HepG2 (cell line): ENCODE results near the gene TRIM8.

Source experiments
- ZBTB1 ChIP-seq: sonication (generic); formaldehyde crosslinking; IDR thresholded peaks from 2 replicates; pipeline ENCODE4 v1.4.0; 2020; ENCODE audit warnings: missing genetic modification reagents, borderline replicate concordance
- ZFP62 ChIP-seq: sonication (generic); formaldehyde crosslinking; IDR thresholded peaks from 2 replicates; pipeline ENCODE4 v1.4.0; 2020; ENCODE audit warnings: missing genetic modification reagents
- TF ChIP-seq, protein P1 (sequence below): IDR thresholded peaks from 2 replicates; pipeline ENCODE4 v1.6.1; 2016; ENCODE audit warnings: mild to moderate bottlenecking

DNA sequence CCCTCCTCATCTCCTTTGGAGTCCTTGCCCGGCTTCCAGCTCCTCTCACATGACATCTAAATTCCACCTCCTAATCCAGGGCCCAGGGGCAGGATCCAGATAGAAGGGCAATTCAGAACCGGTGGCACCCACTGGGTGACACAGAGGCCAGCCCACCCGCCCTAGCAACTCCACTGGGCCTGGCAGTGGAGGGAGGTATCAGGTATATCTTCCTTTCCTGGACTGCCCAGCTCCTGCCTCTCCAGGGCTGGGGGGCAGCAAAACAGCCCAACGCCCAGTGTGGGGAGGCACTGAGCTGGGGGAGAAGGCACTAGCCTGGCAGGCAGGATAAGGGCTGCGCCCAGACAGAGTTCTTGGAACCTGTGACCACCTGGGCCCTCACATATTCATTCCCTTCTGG lies 10.4 kb upstream of the TRIM8 start:
- TF ChIP-seq ZFP62 (CRISPR knock-in tag) (no peak), ZBTB1 (CRISPR knock-in tag) (no peak)
- TF ChIP-seq, protein P1, sequence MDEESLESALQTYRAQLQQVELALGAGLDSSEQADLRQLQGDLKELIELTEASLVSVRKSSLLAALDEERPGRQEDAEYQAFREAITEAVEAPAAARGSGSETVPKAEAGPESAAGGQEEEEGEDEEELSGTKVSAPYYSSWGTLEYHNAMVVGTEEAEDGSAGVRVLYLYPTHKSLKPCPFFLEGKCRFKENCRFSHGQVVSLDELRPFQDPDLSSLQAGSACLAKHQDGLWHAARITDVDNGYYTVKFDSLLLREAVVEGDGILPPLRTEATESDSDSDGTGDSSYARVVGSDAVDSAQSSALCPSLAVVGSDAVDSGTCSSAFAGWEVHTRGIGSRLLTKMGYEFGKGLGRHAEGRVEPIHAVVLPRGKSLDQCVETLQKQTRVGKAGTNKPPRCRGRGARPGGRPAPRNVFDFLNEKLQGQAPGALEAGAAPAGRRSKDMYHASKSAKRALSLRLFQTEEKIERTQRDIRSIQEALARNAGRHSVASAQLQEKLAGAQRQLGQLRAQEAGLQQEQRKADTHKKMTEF (CRISPR knock-in tag), result no peak
